Amygdala (tissue), 56 donors: ENCODE data around the gene CXCL1.

ENCODE experiments used
- DNase-seq, 56 donors: peaks; one replicate each; lab custom pipeline; 2025; lab: John Stamatoyannopoulos, UW

The CXCL1 gene

DNA sequence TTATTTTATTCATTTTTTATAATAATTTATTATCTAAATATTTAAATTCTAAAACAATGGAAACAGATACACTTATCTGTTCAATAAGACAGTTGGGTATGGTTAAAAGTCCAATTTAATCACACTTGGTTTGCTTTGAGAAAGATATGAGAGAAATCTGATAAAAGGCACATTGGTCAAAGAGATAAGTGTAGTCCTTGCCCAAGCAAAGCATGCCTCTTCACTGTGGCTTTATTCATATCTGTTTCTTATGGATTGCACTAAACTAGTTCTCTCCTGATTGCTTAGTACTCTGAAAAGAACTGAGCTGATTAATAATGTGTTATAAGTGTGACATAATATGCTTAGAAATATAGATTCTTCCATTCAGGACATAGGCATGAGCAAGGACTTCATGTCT, 39.8 kb downstream of the CXCL1 start:
- DNase-seq, result no peak

DNA sequence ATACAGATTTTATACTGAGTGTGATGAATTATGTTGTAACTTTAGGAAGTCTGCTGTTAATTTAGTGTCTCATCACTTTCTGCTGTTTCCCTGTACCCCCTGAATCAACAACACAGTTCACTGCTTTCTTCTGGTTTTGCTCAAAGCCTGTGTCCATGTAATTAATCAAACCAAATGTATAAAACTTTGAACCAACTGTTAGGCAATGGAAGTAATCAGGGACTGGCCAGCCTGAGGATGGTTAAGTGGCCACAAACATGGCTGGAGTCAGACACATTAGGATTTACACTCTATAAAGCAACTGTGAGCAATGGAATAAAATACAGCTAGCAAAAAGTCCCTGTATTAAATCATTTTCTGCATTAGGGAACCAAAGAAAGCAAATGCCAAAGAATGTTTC, 42.6 kb downstream of the CXCL1 start:
- no peak for DNase-seq

DNA sequence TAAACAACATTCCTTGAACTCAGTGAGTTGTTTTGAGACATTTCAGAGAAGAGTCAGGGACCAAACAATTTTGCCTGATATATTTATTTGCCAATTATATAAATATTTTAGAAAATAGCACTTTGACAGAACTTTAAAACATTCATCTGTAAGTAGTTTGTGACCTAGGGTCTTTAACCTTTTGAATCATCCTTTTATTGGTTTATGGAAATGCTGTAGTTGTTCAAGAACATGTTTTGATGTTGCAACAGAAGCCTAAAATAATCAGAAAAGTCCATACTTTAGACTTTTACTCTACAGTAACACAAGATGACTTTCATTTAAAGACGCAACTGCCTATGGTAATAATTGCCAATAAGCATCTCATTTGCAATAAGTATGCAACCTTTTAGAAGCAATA, 43.0 kb downstream of the CXCL1 start:
- no peak for DNase-seq

DNA sequence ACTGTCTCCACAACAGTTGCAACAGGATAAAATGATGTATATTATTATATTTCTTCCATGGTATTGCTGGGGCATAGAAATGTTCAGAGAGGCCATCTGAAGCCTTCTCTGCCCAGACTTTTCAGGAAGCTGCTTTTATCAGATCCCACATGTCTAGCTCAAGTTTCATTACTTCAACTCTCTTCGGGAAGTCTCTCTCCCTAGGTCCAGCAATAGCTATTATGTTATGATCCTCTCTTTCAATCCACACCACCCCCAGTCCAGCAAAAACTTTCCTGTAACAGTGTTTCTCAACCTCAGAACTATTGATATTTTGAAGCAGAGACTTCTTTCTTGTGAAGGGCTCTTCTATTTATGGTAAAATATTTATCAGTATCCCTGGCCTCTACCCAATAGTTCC, 44.9 kb downstream of the CXCL1 start:
- DNase-seq, result no peak

DNA sequence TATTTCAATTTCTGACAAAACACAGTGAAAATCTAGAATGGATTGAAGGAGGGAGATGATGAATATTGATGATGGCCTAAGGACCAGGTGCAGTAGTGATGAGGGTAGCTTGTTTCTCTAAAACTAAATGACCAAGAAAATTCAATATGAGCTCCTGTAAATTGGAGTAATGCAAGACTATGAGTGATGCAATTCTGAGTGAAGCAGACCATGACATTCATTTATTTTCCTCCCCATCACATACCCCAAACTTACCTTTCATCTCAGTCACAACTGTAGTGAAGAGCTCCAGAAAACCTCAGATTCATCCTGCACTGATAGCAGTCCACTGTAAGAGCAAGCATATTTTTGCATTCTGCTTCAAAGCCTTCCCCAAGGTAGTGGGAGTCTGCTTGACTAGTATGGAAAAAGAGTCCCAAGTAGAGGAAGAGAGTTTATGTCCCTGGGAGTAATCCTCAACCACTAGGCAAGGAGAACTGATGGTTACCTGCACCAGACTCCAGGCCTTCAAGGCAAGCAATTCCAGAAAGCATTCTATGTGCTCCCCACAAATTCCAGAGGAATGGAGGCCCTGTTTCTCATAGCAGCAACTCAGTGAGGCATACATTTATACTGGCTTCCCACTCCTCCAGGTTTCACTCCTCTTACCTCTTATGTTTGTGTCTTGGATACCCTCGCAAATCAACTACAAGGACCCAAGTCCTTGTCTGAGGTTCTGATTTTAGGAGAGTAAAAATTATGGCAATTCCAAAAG, 47.2 kb downstream of the CXCL1 start:
- no peak for DNase-seq

DNA sequence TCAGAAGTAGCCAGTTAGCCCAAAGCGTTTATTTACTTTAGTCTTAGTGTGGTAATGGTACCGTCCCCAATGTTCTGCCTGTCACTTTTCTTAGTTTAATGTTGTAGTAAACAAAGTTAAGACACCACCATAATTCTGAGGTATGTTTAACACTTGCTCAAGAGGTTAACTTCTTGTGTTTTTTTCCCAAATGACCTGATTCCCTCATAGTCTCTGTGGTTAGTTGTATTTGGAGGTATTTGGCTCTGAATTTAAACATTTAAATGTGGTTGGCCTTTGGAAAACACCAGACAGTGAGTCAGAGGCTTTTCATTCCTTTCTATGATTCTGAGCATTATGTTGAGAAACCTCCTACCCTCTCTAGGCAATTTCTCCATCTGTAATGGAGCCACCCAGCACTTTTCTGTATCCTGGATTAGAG, 47.9 kb downstream of the CXCL1 start:
- no peak for DNase-seq

DNA sequence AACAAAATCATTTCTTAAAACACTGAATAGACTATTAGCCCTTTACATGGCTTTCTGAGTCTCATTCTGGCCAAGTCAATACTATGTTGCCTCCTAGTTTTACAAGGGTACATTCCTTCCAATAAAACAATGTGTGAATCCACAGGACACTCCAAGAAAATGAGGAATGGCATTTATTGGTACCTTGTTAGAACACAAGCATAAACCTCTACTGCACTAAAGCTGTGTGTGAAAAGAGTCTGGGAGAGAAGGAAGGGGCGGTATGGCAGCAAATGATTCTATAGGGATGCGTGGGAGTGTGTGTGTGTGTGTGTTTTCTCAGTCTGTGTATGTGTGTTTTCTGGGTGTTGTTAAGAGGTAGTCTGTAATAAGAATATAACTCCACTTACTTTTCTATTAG, 48.9 kb downstream of the CXCL1 start:
- DNase-seq, result no peak

DNA sequence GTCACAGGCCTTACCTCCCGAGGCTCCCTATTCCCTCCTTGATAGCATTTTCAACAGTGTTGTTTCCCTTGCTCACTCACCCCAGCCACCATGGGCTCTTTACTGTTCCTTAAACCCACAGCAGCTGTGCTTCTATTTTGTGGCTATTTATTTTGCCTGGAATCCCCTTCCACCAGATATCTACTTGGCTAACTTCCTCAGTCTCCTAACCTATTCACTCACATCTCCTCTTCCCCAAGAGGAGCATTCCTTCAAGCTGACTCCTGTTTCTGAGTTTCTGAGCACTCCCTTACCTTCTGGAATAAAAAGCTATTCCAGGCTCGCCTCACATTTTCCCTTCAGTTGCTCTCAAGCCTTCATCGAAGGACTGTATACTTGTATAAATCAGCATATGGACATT, 50.5 kb downstream of the CXCL1 start:
- no peak for DNase-seq
